Panc1 (cell line): ENCODE data around the gene MYBPHL. TPM values are rescaled to one million over a fixed set of nuclear protein-coding genes. Genes with fewer than 3 reads are reported as not detected.

Source experiments
- ATAC-seq: fragments of 200-7000 bp; cut with Tn5 transposase; 2 replicates; pipeline ENCODE4 v1.9.1; 2020; ENCODE audit warnings: mild to moderate bottlenecking, moderate library complexity
- BruUV-seq: library from RNA; stranded (reverse); fragments of 400-500 nt; replicated peaks from 2 replicates; lab custom pipeline; 2021; lab: Mats Ljungman, UMichigan
- CTCF ChIA-PET: fragments of 300-600 bp; sonication (Branson Sonifier 250); formaldehyde crosslinking; loops from one replicate; lab custom pipeline; 2022; ENCODE audit warnings: antibody characterized with exemption; lab: Charles Lee
- POLR2A ChIA-PET: fragments of 300-600 bp; sonication (Branson Sonifier 250); formaldehyde crosslinking; loops from one replicate; lab custom pipeline; 2022; ENCODE audit warnings: antibody characterized with exemption; lab: Charles Lee
- DNase-seq: peaks from one replicate; pipeline ENCODE4 v3.0.0-alpha.2; 2010; ENCODE audit warnings: low read depth, low spot score
- H3K27ac ChIP-seq: 2 replicates; pipeline ENCODE4 v1.5.1; 2011; ENCODE audit warnings: mild to moderate bottlenecking, low read length, inconsistent platforms
- H3K27me3 ChIP-seq: fragments of 200-500 bp; sonication (Bioruptor generic); 2 replicates; pipeline ENCODE4 v1.6.0; 2014; ENCODE audit warnings: low read length, inconsistent platforms; ENCODE audit not compliant: control insufficient read depth, insufficient read depth
- H3K36me3 ChIP-seq: fragments of 200-500 bp; sonication (Bioruptor generic); 2 replicates; pipeline ENCODE4 v1.5.1; 2014; ENCODE audit warnings: inconsistent platforms, mild to moderate bottlenecking, low read length, moderate library complexity; ENCODE audit not compliant: control insufficient read depth, insufficient read depth
- H3K4me1 ChIP-seq: 2 replicates; pipeline ENCODE4 v1.5.1; 2011; ENCODE audit warnings: inconsistent platforms, mild to moderate bottlenecking, low read length, moderate library complexity; ENCODE audit not compliant: control insufficient read depth, insufficient read depth
- H3K4me3 ChIP-seq, 2 experiments: 2 replicates each; pipeline ENCODE4 v1.5.1; 2011 to 2012; ENCODE audit warnings: low read depth in 2 of 2, low read length in 2 of 2, mild to moderate bottlenecking in 2 of 2, inconsistent platforms in 1 of 2, moderate library complexity in 1 of 2
- H3K9me3 ChIP-seq: fragments of 200-500 bp; sonication (Bioruptor generic); 2 replicates; pipeline ENCODE4 v1.5.1; 2014; ENCODE audit warnings: low read depth, mild to moderate bottlenecking, inconsistent platforms, low read length, moderate library complexity; ENCODE audit not compliant: control insufficient read depth, insufficient read depth
- POLR2AphosphoS5 ChIP-seq: IDR thresholded peaks from 2 replicates; pipeline ENCODE4 v1.6.1; 2012; ENCODE audit warnings: mild to moderate bottlenecking, low read depth, low read length, moderate library complexity
- SIN3A ChIP-seq: IDR thresholded peaks from 2 replicates; pipeline ENCODE4 v1.6.1; 2012; ENCODE audit warnings: low read depth, mild to moderate bottlenecking, low read length, moderate library complexity, borderline replicate concordance; ENCODE audit not compliant: insufficient read depth
- TCF7L2 ChIP-seq: IDR thresholded peaks from 2 replicates; pipeline ENCODE4 v1.6.1; 2011; ENCODE audit warnings: mild to moderate bottlenecking, low read depth, low read length, inconsistent platforms
- in situ Hi-C: cut with HindIII; loops from 2 replicates; pipeline ENCODE4 v1.10.0; 2016; ENCODE audit warnings: low sequenced_read_pairs, low pct_unique_long_range_greater_than_20kb
- intact Hi-C: fragments of 100-400 bp; cut with micrococcal nuclease; formaldehyde crosslinking; loops from one replicate; pipeline ENCODE4 v1.10.0; 2022; ENCODE audit not compliant: unreplicated experiment
- total RNA-seq: library from RNA; stranded (reverse); gene quantifications from one replicate; pipeline ENCODE4 v1.2.1, GENCODE V29; 2021; ENCODE audit not compliant: unreplicated experiment
- TF ChIP-seq, protein P1 (sequence below), 2 experiments: IDR thresholded peaks; 2 replicates each; pipeline ENCODE4 v1.6.1; 2011 to 2012; ENCODE audit warnings: low read depth in 2 of 2, control low read depth in 1 of 2, low read length in 1 of 2, mild to moderate bottlenecking in 1 of 2, moderate library complexity in 1 of 2; ENCODE audit not compliant: insufficient read depth in 1 of 2
- TF ChIP-seq, protein P2 (sequence below): fragments of 450-650 bp; IDR thresholded peaks from 2 replicates; pipeline ENCODE4 v1.5.1; 2017; ENCODE audit warnings: mild to moderate bottlenecking

Gene MYBPHL
- total RNA-seq, 1 experiment from 2014 or later = not detected

DNA sequence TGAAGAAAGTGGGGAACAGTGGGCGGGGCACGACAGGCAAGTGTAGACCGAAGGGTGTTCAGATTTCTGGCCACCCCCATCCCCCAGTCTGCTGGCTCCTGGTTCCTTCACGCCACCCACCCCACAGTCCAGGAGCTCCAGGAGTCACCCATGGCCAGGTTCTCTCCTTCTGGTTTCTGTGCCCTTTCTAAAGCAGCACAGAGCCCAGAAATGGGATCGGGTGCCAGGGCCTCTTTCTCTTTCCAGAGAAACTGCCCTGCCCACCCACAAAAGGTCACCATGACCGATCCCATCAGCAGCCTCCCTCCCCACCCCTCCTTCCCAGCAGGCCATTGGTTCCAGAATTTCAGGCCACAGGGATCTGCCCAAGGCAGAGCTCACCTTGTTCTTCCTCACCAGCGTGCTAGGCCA is 60.7 kb downstream of the MYBPHL start:
- no peak for TF ChIP-seq SIN3A
- TF ChIP-seq, protein P1, sequence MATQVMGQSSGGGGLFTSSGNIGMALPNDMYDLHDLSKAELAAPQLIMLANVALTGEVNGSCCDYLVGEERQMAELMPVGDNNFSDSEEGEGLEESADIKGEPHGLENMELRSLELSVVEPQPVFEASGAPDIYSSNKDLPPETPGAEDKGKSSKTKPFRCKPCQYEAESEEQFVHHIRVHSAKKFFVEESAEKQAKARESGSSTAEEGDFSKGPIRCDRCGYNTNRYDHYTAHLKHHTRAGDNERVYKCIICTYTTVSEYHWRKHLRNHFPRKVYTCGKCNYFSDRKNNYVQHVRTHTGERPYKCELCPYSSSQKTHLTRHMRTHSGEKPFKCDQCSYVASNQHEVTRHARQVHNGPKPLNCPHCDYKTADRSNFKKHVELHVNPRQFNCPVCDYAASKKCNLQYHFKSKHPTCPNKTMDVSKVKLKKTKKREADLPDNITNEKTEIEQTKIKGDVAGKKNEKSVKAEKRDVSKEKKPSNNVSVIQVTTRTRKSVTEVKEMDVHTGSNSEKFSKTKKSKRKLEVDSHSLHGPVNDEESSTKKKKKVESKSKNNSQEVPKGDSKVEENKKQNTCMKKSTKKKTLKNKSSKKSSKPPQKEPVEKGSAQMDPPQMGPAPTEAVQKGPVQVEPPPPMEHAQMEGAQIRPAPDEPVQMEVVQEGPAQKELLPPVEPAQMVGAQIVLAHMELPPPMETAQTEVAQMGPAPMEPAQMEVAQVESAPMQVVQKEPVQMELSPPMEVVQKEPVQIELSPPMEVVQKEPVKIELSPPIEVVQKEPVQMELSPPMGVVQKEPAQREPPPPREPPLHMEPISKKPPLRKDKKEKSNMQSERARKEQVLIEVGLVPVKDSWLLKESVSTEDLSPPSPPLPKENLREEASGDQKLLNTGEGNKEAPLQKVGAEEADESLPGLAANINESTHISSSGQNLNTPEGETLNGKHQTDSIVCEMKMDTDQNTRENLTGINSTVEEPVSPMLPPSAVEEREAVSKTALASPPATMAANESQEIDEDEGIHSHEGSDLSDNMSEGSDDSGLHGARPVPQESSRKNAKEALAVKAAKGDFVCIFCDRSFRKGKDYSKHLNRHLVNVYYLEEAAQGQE (IDR thresholded peaks at IDR 0.05; ENCODE audit: insufficient read depth in 1 of 2, low read depth in 2 of 2, low read length in 1 of 2) = no peak
- TF ChIP-seq, protein P2, sequence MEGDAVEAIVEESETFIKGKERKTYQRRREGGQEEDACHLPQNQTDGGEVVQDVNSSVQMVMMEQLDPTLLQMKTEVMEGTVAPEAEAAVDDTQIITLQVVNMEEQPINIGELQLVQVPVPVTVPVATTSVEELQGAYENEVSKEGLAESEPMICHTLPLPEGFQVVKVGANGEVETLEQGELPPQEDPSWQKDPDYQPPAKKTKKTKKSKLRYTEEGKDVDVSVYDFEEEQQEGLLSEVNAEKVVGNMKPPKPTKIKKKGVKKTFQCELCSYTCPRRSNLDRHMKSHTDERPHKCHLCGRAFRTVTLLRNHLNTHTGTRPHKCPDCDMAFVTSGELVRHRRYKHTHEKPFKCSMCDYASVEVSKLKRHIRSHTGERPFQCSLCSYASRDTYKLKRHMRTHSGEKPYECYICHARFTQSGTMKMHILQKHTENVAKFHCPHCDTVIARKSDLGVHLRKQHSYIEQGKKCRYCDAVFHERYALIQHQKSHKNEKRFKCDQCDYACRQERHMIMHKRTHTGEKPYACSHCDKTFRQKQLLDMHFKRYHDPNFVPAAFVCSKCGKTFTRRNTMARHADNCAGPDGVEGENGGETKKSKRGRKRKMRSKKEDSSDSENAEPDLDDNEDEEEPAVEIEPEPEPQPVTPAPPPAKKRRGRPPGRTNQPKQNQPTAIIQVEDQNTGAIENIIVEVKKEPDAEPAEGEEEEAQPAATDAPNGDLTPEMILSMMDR = no peak
- TF ChIP-seq POLR2AphosphoS5 = no peak
- no peak for TF ChIP-seq TCF7L2
- BruUV-seq = no TSS peak
- no peak for ATAC-seq
- Histone ChIP-seq H3K4me1 (peaks cover 3% of the 10 kb centered on the region), H3K27me3 (no peaks in the 10 kb centered on the region), H3K36me3 (no peaks in the 10 kb centered on the region), H3K27ac (no peak overlapping the region), H3K9me3 (no peaks in the 10 kb centered on the region), H3K4me3 (no peak overlapping the region)
- DNase-seq = no peak
- ChIA-PET POLR2A (interaction anchor here (1.0 kb wide), 1 partner anchor 266 kb away, joined by 3 read pairs; no protein-coding TSS in a partner anchor), CTCF (interaction anchor here (0.7 kb wide), 1 partner anchor 22 kb away, joined by 3 read pairs; no protein-coding TSS in a partner anchor)
- in situ Hi-C loops (no loop called here), intact Hi-C loops (no loop called here)

DNA sequence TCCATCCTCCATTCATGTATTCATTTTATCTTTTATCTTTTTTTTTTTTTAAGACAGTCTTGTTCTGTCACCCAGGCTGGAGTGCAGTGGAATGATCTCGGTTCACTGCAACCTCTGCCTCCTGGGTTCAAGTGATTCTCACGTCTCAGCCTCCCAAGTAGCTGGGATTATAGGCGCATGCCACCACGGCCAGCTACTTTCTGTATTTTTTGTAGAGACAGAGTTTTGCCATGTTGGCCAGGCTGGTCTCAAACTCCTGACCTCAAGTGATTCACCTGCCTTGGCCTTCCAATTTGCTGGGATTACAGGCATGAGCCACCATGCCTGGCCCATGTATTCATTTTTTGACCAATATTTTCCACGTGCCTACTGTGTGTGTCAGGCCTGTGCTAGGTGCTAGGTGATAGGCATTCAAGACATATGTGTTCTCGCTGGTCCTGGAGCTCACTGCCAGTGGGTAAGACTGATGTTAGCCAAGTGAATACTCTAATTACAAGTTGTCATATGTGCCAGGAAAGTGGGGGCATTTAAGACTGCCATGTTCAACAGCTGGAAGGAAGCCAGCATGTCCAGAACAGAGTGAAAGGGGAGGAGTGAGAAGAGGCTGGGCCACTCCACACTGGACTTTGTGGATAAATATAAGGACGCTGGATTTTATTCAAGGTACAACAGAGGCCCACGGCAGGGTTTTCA is 62.8 kb downstream of the MYBPHL start:
- no peak for DNase-seq
- H3K27me3 ChIP-seq = no peaks in the 10 kb centered on the region
- intact Hi-C loops = no loop called here
- POLR2A ChIA-PET = no interaction called here
- no peak for ATAC-seq
- in situ Hi-C loops = no loop called here
- no TSS peak for BruUV-seq
- H3K27ac ChIP-seq = no peak overlapping the region
- peaks cover 2% of the 10 kb centered on the region for H3K4me1 ChIP-seq
- H3K36me3 ChIP-seq = no peaks in the 10 kb centered on the region
- no peak overlapping the region for H3K4me3 ChIP-seq
- no peak for TF ChIP-seq POLR2AphosphoS5
- CTCF ChIA-PET = no interaction called here
- H3K9me3 ChIP-seq = no peaks in the 10 kb centered on the region

DNA sequence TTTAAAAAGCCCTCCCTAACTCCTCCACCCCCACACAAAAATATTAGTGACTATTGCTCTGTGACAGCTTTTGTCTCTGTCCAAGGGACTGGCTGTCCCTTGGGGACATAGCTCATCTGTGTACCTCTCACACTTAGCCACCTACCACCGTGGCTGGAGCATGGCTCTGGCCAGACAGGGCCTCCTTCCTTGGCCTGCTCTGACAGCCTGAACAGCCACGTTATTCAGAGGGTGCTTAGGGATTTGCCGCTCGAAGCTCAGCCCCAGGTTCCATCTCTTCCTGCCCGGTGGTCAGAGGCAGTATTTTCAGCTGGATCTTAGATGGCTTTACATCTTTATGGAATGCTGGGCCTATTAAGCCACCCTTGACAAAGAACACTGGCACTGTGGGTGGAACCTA is 63.6 kb downstream of the MYBPHL start:
- CTCF ChIA-PET = no interaction called here
- BruUV-seq = no TSS peak
- intact Hi-C loops = no loop called here

More for the DNA sequence above, 63.6 kb downstream of the MYBPHL start:
- Histone ChIP-seq H3K9me3 (no peaks in the 10 kb centered on the region), H3K27ac (no peak overlapping the region), H3K36me3 (no peaks in the 10 kb centered on the region), H3K27me3 (no peaks in the 10 kb centered on the region), H3K4me3 (no peak overlapping the region), H3K4me1 (no peaks in the 10 kb centered on the region; the same call in 1 of the 2 replicates)
- TF ChIP-seq TCF7L2 (no peak), POLR2AphosphoS5 (no peak), SIN3A (no peak)
- TF ChIP-seq, protein P2 = no peak
- TF ChIP-seq, protein P1 (IDR thresholded peaks at IDR 0.05; ENCODE audit: insufficient read depth in 1 of 2, low read depth in 2 of 2, low read length in 1 of 2) = no peak
- ATAC-seq = no peak
- in situ Hi-C loops = no loop called here
- no peak for DNase-seq
- POLR2A ChIA-PET = no interaction called here
